Fibroblast of lung (primary cell): ENCODE data around the gene USP6NL.

ENCODE experiments used
- CTCF ChIP-seq, 2 donors: IDR thresholded peaks in 1 of 2; conservative IDR thresholded peaks in 1 of 2; 1 replicate in 1 of 2; 2 replicates in 1 of 2; pipeline ENCODE4 v1.5.1; 2011 to 2012; ENCODE audit warnings: low read length in 2 of 2, control low read depth in 1 of 2, inconsistent platforms in 1 of 2, low read depth in 1 of 2, mild to moderate bottlenecking in 1 of 2
- EZH2 ChIP-seq: IDR thresholded peaks from 2 replicates; pipeline ENCODE4 v1.5.1; 2012; ENCODE audit warnings: low read length, control low read depth, mild to moderate bottlenecking; ENCODE audit errors: missing control alignments

GRCh38 chr10:11512596-11512995, 98.9 kb downstream of the USP6NL start:
- TF ChIP-seq CTCF (conservative IDR thresholded peaks at IDR 0.05 in 1 of 2, IDR thresholded peaks at IDR 0.05 in 1 of 2; ENCODE audit: low read depth in 1 of 2, low read length in 2 of 2) (no peak), EZH2 (no peak)
